ENCODE measurements around the gene PCDHGA2.
"Not testable (repeated sequence)": the region's sequence is repeated elsewhere in the genome, so short reads cannot be mapped to it uniquely, and the experiment has no call there.

GRCh38 chr5:141346017-141346416 is 7.5 kb downstream of the PCDHGA2 start:
- TF ChIP-seq CTCF, EZH2 (IDR thresholded peaks at IDR 0.05): not testable (repeated sequence)

All from neural progenitor cell (in vitro differentiated cells).